Coronary artery (tissue), 2 donors: ENCODE measurements around the gene LHFPL6.

Experiments
- DNase-seq: peaks from one replicate; pipeline ENCODE4 v3.0.0-alpha.2; 2017; ENCODE audit warnings: low spot score
- H3K27ac ChIP-seq, 2 donors: fragments of 200-600 bp; sonication (generic); one replicate each; pipeline ENCODE4 v1.5.1; 2016 to 2019
- H3K4me3 ChIP-seq: fragments of 200-600 bp; sonication (generic); 2 replicates; pipeline ENCODE4 v1.5.1; 2016; ENCODE audit warnings: mild to moderate bottlenecking, moderate library complexity
- TF ChIP-seq, protein P1 (sequence below): fragments of 200-600 bp; sonication (generic); IDR thresholded peaks from one replicate; pipeline ENCODE4 v1.5.1; 2019; ENCODE audit warnings: antibody characterized with exemption

LHFPL6 gene

DNA sequence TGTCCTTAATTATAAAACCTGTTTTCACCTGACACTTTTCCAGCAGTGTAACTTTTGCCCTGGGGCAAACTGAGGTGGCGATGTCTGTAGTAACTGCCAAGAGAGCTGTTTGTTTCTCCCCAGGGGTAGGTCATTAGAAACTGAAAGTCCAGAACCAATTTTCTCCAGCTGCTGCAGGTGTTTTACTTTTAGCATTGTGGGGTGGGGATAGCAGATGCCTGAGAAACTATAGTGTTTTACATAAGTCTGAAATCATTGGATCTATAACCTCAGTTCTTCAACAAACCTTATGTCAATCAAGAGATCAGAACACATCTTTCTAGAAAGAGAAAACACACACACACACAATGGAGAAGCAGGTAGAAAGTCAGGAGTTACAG, 92.7 kb downstream of the LHFPL6 start:
- H3K4me3 ChIP-seq, result no peak overlapping the region
- H3K27ac ChIP-seq, result no peak overlapping the region
- TF ChIP-seq, protein P1, sequence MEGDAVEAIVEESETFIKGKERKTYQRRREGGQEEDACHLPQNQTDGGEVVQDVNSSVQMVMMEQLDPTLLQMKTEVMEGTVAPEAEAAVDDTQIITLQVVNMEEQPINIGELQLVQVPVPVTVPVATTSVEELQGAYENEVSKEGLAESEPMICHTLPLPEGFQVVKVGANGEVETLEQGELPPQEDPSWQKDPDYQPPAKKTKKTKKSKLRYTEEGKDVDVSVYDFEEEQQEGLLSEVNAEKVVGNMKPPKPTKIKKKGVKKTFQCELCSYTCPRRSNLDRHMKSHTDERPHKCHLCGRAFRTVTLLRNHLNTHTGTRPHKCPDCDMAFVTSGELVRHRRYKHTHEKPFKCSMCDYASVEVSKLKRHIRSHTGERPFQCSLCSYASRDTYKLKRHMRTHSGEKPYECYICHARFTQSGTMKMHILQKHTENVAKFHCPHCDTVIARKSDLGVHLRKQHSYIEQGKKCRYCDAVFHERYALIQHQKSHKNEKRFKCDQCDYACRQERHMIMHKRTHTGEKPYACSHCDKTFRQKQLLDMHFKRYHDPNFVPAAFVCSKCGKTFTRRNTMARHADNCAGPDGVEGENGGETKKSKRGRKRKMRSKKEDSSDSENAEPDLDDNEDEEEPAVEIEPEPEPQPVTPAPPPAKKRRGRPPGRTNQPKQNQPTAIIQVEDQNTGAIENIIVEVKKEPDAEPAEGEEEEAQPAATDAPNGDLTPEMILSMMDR, result no peak
- DNase-seq, result no peak

- no peak overlapping the region for H3K27ac ChIP-seq
- no peak overlapping the region for H3K4me3 ChIP-seq
- TF ChIP-seq, protein P1, result no peak
- no peak for DNase-seq
These were observed 93.2 kb downstream of the LHFPL6 start for GRCh38 chr13:39509616-39510315.

DNA sequence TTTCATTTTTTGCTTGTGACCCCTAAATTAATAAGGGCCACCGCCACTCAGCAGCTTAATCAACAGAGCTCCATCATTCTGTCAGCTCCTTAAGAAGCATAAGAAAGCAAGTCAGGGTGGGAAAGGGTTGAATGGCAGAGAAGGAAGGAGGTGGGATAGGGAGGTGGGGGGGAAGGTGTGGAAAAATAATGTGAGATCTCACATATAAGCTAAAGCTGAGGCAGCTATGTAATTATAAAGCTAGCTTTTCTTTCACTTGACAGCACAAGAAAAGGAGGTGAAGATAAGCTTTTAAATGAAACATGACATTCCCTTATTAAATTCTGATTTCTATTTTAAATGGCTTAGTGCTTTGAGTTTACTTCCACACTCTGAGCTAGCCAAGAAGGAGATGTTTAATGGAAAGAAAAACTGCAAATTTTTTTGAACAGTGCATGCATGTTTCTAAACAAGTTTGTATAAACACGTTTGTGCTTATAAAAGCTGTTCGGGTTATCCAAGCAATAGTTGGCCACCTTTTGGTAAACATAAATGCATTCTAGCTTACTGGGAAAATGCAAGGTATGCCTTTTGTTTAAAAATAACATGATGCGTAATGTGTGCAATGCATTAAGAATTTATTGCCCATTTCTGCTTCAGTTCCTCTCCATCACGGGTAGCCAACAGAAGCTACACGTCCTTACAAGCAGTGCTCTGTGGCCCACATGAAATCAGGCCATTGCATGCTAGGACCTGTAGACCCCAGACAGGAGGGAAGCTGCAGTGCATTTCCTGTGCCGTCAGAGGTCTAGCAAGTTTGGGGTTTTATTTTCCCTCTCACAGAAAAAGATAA, 96.2 kb downstream of the LHFPL6 start:
- TF ChIP-seq, protein P1, result no peak
- DNase-seq, result no peak
- no peak overlapping the region for H3K4me3 ChIP-seq
- H3K27ac ChIP-seq, result no peak overlapping the region

GRCh38 chr13:39505151-39505550, 97.8 kb downstream of the LHFPL6 start:
- no peak overlapping the region for H3K4me3 ChIP-seq
- TF ChIP-seq, protein P1, result no peak
- DNase-seq, result no peak
- no peak overlapping the region for H3K27ac ChIP-seq

GRCh38 chr13:39503048-39503447, 99.9 kb downstream of the LHFPL6 start:
- H3K4me3 ChIP-seq, result no peak overlapping the region
- H3K27ac ChIP-seq, result no peak overlapping the region
- no peak for DNase-seq
- TF ChIP-seq, protein P1, result no peak

- Histone ChIP-seq H3K27ac (no peak overlapping the region), H3K4me3 (no peak overlapping the region)
These were observed 101.2 kb downstream of the LHFPL6 start for GRCh38 chr13:39501702-39502324.

More at GRCh38 chr13:39501702-39502324, 101.2 kb downstream of the LHFPL6 start:
- TF ChIP-seq, protein P1, result no peak
- DNase-seq, result no peak
